DMS 273 (cell line): ENCODE measurements around the gene SLC44A1.

Source experiments
- DNase-seq: peaks from one replicate; lab custom pipeline; 2025; ENCODE audit not compliant: unreplicated experiment; lab: John Stamatoyannopoulos, UW

The SLC44A1 gene

GRCh38 chr9:105297442-105298075, 53.1 kb downstream of the SLC44A1 start:
- no peak for DNase-seq

DNA sequence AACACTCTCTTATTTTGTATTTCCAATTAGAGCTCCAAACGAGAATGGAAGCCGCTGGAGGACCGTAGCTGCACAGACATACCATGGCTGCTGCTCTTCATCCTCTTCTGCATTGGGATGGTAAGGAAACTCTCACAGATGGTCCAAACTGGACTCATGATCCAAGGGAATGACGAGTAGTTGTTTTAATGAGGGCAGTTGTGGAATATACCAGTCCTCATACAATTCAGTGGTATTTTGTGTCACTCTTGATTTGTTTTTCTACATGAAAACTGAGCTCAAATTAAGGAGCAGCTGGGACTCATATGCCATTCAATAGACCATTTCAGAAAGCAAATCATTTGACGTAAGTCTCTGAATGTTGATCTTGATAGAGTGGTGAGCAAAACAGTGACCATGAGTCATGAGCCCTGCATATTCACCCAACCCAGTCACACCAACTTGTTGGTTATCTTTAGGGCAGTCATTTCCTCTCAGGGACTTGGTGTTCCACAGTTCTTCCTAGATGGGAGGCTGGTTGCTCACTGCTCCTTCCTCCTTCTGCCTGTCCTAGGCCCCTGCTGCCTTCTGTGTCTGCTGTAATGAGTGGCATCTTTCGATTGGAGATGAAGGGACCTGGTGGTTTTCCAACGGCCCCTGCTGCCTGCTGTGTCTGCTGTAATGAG, 54.9 kb downstream of the SLC44A1 start:
- no peak for DNase-seq

GRCh38 chr9:105302728-105303127, 58.3 kb downstream of the SLC44A1 start:
- DNase-seq = no peak

DNA sequence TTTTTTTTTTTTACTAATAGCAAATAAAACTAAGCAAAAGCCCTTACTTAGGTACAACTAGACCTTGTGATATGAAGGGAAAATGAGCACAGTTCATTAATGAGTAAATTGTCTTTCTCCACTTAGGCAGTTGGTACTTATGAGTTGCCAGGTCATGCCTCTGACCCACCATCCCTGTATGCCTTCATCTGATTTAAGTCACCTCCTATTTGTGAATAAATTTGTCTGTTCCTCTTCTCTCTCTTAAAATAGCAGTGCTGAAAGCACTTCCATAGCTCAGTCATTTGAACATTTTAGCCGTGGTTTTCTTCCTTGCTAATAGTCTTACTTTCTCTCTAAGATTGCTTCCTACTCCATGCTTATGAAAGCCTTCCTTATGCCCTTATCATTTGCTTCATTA, 61.4 kb downstream of the SLC44A1 start:
- DNase-seq = no peak

GRCh38 chr9:105306351-105307140, 62.1 kb downstream of the SLC44A1 start:
- no peak for DNase-seq

GRCh38 chr9:105307591-105308130, 63.2 kb downstream of the SLC44A1 start:
- no peak for DNase-seq

- no peak for DNase-seq
Observed at GRCh38 chr9:105308461-105309341, 64.2 kb downstream of the SLC44A1 start.

DNA sequence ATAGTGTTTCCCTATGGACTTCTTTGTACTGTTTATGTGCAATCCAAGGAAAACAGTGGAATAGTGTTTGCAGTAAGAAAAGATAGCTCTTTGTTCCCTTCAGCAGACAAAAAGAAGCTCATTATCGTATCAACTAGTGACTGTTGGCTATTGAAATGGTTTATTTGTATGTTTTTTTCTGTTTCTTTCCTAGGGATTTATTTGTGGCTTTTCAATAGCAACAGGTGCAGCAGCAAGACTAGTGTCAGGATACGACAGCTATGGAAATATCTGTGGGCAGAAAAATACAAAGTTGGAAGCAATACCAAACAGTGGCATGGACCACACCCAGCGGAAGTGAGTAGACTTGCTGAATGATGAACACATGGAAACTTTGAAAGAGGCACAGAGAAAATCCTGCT, 65.1 kb downstream of the SLC44A1 start:
- no peak for DNase-seq

GRCh38 chr9:105311306-105311705, 66.9 kb downstream of the SLC44A1 start:
- no peak for DNase-seq

DNA sequence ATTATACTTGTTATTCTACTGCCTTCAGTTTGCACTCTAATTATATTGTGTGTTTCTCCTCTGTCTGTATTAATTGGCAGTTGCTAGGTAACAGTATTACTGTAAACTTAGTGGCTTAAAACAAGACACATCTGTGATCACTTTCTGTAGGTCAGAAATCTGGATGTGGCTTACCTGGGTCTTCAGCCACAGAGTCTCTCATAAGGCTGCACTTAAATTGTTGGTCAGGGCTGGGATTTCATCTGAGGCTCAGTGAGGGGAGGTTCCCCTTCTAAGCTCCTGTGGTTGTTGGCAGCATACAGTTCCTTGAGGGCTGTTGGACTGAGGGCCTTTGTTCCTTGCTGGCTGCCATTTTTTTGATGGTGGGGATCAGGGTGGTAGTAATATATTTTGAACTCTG, 68.8 kb downstream of the SLC44A1 start:
- no peak for DNase-seq

GRCh38 chr9:105316703-105317102, 72.3 kb downstream of the SLC44A1 start:
- DNase-seq = no peak

DNA sequence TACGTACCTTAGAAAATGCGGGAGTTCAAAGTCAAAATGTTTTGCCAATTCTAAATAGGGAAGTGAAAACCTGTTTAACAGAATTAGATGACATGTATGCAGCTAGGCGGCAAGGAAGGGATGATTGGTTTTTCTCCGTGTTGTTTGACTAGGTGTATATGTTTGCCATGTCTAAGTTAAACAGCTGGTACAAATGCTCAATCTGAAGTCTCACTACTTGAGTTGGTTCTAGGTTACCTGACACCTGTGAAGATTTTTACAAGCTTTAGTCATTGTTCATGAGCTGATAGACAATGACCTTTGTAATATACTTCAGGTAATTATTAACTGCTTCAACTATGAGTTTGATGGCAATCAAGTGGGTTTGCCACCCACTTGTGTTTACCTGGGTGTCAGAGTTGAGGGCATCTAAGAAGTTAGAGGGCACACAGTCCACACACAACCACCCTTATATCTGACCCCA, 74.3 kb downstream of the SLC44A1 start:
- no peak for DNase-seq

GRCh38 chr9:105319202-105319813, 74.9 kb downstream of the SLC44A1 start:
- no peak for DNase-seq

- no peak for DNase-seq
Observed at GRCh38 chr9:105320568-105320967, 76.1 kb downstream of the SLC44A1 start.

- no peak for DNase-seq
Observed at GRCh38 chr9:105328296-105328695, 83.8 kb downstream of the SLC44A1 start.

- DNase-seq = peak; percentile 49
Observed at GRCh38 chr9:105328872-105329718, 84.6 kb downstream of the SLC44A1 start.

DNA sequence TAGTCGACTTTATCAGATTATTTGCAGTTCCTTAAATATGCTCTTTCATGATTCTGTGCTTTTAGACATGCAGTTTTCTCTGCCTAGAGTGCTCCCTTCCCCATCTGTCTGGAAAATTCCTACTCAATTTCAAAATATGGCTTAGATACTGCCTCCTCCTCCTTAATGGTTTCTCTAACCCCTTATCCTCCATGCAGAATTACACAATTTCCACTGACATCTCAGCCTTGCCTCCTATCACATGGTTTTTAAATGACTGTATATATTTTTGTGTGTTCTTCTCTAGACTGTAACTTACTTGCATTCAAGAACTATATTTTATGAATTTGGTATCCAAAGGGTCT, 85.2 kb downstream of the SLC44A1 start:
- no peak for DNase-seq

GRCh38 chr9:105330201-105330600, 85.8 kb downstream of the SLC44A1 start:
- DNase-seq = no peak

- no peak for DNase-seq
Observed at GRCh38 chr9:105330755-105331154, 86.3 kb downstream of the SLC44A1 start.

GRCh38 chr9:105331160-105331559, 86.7 kb downstream of the SLC44A1 start:
- no peak for DNase-seq
